ENCODE data around the gene MAFG. TPM values are rescaled to one million over a fixed set of nuclear protein-coding genes. Genes with fewer than 3 reads are reported as not detected.
"Not testable (repeated sequence)": the region's sequence is repeated elsewhere in the genome, so short reads cannot be mapped to it uniquely, and the experiment has no call there.

Gene MAFG
- total and polyA plus RNA-seq, 3 donors from 2014 or later: 21.8 to 36.9 (median 31.7) TPM

DNA sequence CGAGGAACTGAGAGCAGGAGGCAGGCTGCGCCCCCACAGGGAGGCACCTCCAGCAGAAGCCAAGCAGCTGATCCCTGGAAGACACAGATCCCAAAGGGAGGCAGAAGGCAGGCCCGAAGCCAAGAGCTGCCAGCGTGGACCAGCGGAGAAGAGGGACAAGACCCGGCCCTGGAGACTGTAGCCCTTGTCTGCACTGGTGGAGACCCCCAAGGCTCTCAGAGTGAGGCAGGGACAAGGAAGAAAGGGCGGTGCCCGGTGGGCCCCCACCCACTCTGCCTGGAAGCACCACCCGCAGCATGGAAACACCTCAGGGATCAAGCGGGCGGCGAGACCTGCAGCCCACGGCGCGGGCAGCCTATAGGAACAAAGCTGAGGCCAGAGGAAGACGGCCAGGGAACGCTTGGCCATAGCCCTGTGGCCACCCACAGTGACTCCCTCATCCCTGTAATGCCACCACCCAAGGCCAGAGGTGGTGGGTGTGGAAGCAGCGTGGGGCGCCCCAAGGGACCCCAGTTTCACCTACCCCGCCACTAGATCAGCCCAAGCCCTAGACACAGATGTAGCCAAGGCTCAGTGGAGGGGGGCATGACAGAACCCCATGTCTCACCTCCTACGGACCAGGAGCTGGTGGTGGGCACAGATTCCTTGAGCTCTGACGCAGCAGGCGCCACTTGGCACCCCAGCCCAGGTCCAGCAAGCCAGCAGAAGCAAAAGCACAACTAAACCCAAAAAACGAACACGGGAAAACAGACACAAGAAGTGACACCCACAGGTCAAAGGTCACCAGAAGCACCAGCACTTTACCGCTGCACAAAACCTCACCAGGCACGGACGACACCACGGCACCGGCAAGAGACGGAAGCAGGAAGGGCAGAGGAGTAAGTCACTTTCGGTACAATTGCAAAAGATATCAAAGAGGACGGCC, 6.7 kb downstream of the MAFG start:
- no peak for DNase-seq
- Histone ChIP-seq H3K4me1 (peaks cover 45% of the 10 kb centered on the region), H3K27me3 (no peaks in the 10 kb centered on the region), H3K9me3 (no peaks in the 10 kb centered on the region), H3K4me3 (no peak overlapping the region), H3K36me3 (ENCODE audit: low read depth, missing control alignments) (no peaks in the 10 kb centered on the region), H3K27ac (no peak overlapping the region)
- intact Hi-C loops (cut with DNase I; ENCODE audit: low total_unique reads): no loop called here
- TF ChIP-seq, protein P1, sequence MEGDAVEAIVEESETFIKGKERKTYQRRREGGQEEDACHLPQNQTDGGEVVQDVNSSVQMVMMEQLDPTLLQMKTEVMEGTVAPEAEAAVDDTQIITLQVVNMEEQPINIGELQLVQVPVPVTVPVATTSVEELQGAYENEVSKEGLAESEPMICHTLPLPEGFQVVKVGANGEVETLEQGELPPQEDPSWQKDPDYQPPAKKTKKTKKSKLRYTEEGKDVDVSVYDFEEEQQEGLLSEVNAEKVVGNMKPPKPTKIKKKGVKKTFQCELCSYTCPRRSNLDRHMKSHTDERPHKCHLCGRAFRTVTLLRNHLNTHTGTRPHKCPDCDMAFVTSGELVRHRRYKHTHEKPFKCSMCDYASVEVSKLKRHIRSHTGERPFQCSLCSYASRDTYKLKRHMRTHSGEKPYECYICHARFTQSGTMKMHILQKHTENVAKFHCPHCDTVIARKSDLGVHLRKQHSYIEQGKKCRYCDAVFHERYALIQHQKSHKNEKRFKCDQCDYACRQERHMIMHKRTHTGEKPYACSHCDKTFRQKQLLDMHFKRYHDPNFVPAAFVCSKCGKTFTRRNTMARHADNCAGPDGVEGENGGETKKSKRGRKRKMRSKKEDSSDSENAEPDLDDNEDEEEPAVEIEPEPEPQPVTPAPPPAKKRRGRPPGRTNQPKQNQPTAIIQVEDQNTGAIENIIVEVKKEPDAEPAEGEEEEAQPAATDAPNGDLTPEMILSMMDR (IDR thresholded peaks at IDR 0.05): no peak
- TF ChIP-seq POLR2A (IDR thresholded peaks at IDR 0.05): no peak
- WGBS, 2 donors: 84 to 86% methylated on average over 30 to 33 of the region's 33 CpGs

DNA sequence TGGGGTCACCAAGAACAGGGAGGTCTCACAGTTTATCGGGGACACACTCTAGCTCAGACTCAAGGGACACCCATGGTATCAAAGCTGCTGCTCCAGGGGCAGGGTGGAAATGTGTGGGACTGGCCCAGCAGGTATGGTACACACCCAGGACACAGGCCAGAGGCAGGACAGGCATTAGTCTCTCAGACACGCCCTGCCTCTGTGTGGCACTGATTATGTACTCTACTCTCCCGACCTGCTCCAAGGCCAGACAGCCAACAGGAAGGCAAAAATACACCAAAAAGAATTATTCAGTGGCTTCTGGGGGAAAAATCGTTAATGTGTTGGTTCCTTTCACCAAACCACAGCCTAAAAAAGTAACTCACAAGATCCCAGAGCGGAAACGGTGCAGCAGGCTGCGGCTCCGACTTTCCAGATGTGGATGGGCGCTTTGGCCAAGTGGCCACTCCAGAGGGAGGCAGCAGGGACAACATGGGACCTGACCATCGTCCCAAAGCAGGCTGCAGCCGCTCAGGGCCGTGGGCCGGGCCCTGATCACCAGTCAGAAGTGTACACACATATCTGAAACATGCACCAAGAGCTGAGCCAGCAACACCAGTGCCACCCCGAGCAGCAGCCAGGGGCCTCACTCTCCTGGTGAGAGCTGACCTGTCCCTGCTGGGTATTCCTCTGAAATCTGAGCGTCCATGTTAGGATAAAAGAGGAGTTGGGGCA, 8.5 kb downstream of the MAFG start:
- Histone ChIP-seq H3K27ac (no peak overlapping the region), H3K27me3 (no peaks in the 10 kb centered on the region)

DNA sequence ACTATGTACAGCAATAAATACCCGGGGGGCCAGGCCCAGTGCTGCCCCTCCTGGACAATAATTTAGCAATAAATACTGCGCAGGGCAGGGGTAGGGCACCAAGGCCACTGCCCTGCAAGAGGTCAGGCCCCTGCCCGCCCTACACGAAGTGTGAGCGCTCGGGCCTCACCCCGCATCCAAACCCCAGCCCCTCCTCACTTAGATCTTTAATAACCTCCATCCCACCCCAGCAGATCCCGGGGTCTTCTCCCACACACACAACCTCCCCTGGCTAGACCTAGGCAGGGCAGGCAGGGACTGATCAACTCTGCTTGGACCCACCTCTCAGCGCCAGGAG, 9.2 kb downstream of the MAFG start:
- DNase-seq; H3K27ac ChIP-seq; H3K9me3 ChIP-seq; intact Hi-C loops (cut with DNase I; ENCODE audit: low total_unique reads); H3K27me3 ChIP-seq; H3K36me3 ChIP-seq (ENCODE audit: low read depth, missing control alignments): not testable (repeated sequence)
- Histone ChIP-seq H3K4me1 (peaks cover 21% of the 10 kb centered on the region), H3K4me3 (peak overlapping the region; percentile 67 to 87)
- 22 to 29% methylated on average over 8 to 9 of the region's 9 CpGs for WGBS, 2 donors

More for the DNA sequence above, 8.5 kb downstream of the MAFG start:
- peaks cover 28% of the 10 kb centered on the region for H3K4me1 ChIP-seq
- DNase-seq: no peak
- no peak overlapping the region for H3K4me3 ChIP-seq
- intact Hi-C loops (cut with DNase I; ENCODE audit: low total_unique reads): no loop called here
- 76 to 86% methylated on average over 15 of the region's 15 CpGs for WGBS, 2 donors
- H3K36me3 ChIP-seq (ENCODE audit: low read depth, missing control alignments): no peaks in the 10 kb centered on the region
- TF ChIP-seq, protein P1 (IDR thresholded peaks at IDR 0.05): no peak
- TF ChIP-seq POLR2A (IDR thresholded peaks at IDR 0.05): no peak
- no peaks in the 10 kb centered on the region for H3K9me3 ChIP-seq

DNA sequence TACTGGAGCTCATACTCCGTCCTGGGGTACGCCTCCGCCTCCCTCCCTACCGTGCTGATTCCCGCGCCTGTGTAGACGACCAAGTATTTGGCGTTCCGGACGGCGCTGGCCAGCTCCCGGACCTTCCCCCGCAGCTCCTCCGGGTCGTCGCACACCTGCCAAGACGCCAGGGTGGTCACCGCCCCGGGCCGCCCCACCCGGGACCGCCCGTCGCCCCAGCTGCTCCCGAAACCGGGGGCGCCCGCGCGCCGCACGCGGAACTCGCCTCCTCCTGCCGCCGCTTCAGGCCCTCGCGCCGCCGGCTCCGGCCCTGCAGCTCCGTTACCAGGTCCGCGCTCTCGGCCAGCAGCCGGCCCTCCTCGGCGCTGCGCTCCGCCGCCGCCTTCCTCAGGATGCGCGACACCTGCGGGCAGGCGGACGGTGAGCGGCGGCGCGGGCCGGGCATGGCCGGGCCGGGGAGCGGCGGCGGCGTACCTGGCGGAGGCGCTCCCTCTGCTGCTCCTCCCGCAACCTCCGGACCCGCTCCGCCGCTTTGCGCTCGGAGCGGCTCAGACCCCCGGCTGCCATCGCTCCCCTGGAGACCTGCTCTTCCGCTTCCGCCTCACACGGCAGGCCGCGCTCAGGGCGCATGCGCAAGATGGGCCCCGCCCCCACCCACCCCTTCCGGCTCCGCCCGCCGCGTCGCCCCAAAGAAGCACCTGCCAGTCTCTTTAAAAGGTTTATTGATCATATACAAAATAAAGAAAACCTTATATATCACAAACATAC, 9.8 kb downstream of the MAFG start, which contains the start of gene SIRT7:
Gene SIRT7 (minus strand): TSS at position 612 of the 768 bp plus-strand sequence. CDS start 45 bp downstream, at position 567.
- Histone ChIP-seq H3K36me3 (ENCODE audit: low read depth, missing control alignments) (no peaks in the 10 kb centered on the region), H3K4me3 (peak within 1 kb of the TSS; percentile 67 to 87), H3K9me3 (no peaks in the 10 kb centered on the region), H3K4me1 (peaks cover 16% of the 10 kb centered on the region), H3K27ac (peak within 1 kb of the TSS in 1 of 2 donors; percentile 59), H3K27me3 (no peaks in the 10 kb centered on the region)
- peak; percentile 75 for DNase-seq
- 1% methylated on average over 35 to 75 of the region's 94 CpGs for WGBS, 2 donors
- no peak for TF ChIP-seq POLR2A (IDR thresholded peaks at IDR 0.05)
- TF ChIP-seq, protein P1 (IDR thresholded peaks at IDR 0.05): no peak
- intact Hi-C loops (cut with DNase I; ENCODE audit: low total_unique reads): no loop called here
